ENCODE measurements around the gene FASLG. TPM values are rescaled to one million over a fixed set of nuclear protein-coding genes. Genes with fewer than 3 reads are reported as not detected.

The FASLG gene, protein sequence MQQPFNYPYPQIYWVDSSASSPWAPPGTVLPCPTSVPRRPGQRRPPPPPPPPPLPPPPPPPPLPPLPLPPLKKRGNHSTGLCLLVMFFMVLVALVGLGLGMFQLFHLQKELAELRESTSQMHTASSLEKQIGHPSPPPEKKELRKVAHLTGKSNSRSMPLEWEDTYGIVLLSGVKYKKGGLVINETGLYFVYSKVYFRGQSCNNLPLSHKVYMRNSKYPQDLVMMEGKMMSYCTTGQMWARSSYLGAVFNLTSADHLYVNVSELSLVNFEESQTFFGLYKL
- not detected in 2 replicates for total RNA-seq

DNA sequence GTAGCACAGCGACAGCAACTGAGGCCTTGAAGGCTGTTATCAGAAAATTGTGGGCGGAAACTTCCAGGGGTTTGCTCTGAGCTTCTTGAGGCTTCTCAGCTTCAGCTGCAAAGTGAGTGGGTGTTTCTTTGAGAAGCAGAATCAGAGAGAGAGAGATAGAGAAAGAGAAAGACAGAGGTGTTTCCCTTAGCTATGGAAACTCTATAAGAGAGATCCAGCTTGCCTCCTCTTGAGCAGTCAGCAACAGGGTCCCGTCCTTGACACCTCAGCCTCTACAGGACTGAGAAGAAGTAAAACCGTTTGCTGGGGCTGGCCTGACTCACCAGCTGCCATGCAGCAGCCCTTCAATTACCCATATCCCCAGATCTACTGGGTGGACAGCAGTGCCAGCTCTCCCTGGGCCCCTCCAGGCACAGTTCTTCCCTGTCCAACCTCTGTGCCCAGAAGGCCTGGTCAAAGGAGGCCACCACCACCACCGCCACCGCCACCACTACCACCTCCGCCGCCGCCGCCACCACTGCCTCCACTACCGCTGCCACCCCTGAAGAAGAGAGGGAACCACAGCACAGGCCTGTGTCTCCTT lies at the start of gene FASLG:
FASLG (plus strand) TSS at position 233 of the 583 bp plus-strand sequence; CDS start at position 332, 99 bp downstream.

Other genes starting within 250 kb of the FASLG start
- gene C1orf105, start 238.4 kb upstream of the FASLG start, total RNA-seq = not detected in 2 replicates
- 19.4 and 20.8 TPM in 2 replicates for gene PIGC, start 215.0 kb upstream of the FASLG start, total RNA-seq
- 13.4 and 21.0 TPM in 2 replicates for gene SUCO, start 126.0 kb upstream of the FASLG start, total RNA-seq